Fibroblast of skin of scalp (primary cell): ENCODE measurements around the gene XXYLT1.
A peak's percentile ranks its signal among the peaks of the same experiment; 100 is the strongest.

Experiments used
- DNase-seq: peaks from one replicate; pipeline ENCODE4 v3.0.0-alpha.2; 2013

The XXYLT1 gene

GRCh38 chr3:195150181-195151118 lies 120.5 kb downstream of the XXYLT1 start:
- DNase-seq: peak; percentile 78

GRCh38 chr3:195149292-195150030 lies 121.5 kb downstream of the XXYLT1 start:
- DNase-seq: no peak

- no peak for DNase-seq
Measured at GRCh38 chr3:195148549-195148948, 122.4 kb downstream of the XXYLT1 start.

- DNase-seq: peak; percentile 17
Measured at GRCh38 chr3:195147649-195148080, 123.3 kb downstream of the XXYLT1 start.

GRCh38 chr3:195146131-195146530 lies 124.8 kb downstream of the XXYLT1 start:
- no peak for DNase-seq

GRCh38 chr3:195145579-195145978 lies 125.4 kb downstream of the XXYLT1 start:
- DNase-seq: no peak

- no peak for DNase-seq
Measured at GRCh38 chr3:195143221-195143620, 127.7 kb downstream of the XXYLT1 start.

GRCh38 chr3:195142519-195142918 lies 128.4 kb downstream of the XXYLT1 start:
- no peak for DNase-seq

- peak; percentile 36 for DNase-seq
Measured at GRCh38 chr3:195140816-195141793, 129.9 kb downstream of the XXYLT1 start.

- no peak for DNase-seq
Measured at GRCh38 chr3:195140410-195140809, 130.5 kb downstream of the XXYLT1 start.

GRCh38 chr3:195139876-195140240 lies 131.1 kb downstream of the XXYLT1 start:
- DNase-seq: no peak

GRCh38 chr3:195139091-195139875 lies 131.7 kb downstream of the XXYLT1 start:
- DNase-seq: no peak

- no peak for DNase-seq
Measured at GRCh38 chr3:195137638-195138588, 133.0 kb downstream of the XXYLT1 start.

GRCh38 chr3:195135917-195136316 lies 135.0 kb downstream of the XXYLT1 start:
- no peak for DNase-seq

GRCh38 chr3:195134431-195134830 lies 136.5 kb downstream of the XXYLT1 start:
- no peak for DNase-seq

GRCh38 chr3:195133462-195133861 lies 137.5 kb downstream of the XXYLT1 start:
- no peak for DNase-seq

- no peak for DNase-seq
Measured at GRCh38 chr3:195133013-195133412, 137.9 kb downstream of the XXYLT1 start.

GRCh38 chr3:195131176-195131575 lies 139.8 kb downstream of the XXYLT1 start:
- no peak for DNase-seq

- DNase-seq: no peak
Measured at GRCh38 chr3:195129644-195130492, 141.1 kb downstream of the XXYLT1 start.
